NK-92 treated with Interleukin-12 subunit alpha and Interleukin-12 subunit beta, amount 100 ng/mL, for 24 hours (cell line): Measurements from ENCODE around the gene NLN.

Experiments
- DNase-seq: peaks from one replicate; lab custom pipeline; 2025; lab: John Stamatoyannopoulos, UW

NLN gene

DNA sequence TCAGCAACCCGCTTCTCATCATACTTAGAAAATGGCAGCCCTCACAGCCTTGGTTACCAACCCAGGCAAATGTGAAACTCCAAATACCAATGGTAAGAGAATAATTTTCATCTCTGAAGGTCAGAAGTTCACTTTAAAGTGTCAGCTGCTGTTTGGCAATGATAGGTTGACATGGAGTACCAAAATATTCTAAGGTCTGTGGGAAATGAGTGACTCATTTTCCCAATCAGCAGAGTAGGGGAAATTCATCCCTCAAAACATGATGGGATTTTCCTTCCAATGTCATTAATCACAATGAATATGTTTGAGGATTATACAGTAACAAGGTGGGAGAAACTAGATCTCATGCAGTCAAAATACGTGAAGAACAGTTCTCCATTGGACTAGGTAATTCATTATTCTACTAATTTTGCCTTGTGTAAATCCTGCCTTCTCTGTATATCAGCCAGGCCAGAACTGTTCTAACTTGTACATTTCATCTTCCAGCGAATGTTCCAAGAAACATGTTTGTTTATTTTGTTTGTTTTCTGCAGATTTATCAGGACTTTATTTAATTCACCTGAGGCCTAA, 151.3 kb downstream of the NLN start:
- DNase-seq, result no peak

- no peak for DNase-seq
Observed at GRCh38 chr5:65874241-65874640, 152.2 kb downstream of the NLN start.

- no peak for DNase-seq
Observed at GRCh38 chr5:65876496-65876895, 154.5 kb downstream of the NLN start.

- DNase-seq, result no peak
Observed at GRCh38 chr5:65876970-65877369, 155.0 kb downstream of the NLN start.
